ENCODE results near the gene DSCAM.

DNA sequence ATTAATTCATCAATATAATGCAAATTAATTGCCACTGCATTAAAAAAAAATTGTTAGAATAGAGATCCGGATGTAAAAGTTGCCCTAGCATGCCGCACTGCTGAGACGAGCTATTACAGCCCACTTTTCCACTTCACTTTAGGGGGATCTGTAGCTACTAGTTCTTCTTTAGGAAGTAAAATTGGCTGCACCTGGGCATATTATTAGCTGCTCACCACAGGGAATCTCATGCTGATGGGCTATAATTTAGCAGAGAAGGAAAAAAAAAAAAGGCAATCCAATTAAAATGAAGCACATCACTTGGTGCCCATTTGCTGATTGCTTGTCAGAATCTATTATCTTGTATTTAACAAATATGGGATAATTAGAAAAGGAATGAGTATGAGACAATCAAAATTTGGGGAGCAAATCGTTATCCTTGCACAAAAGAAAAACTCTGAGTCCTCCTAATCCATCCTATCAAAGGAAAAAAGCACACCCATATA, 233.4 kb downstream of the DSCAM start:
- TF ChIP-seq, protein P1, sequence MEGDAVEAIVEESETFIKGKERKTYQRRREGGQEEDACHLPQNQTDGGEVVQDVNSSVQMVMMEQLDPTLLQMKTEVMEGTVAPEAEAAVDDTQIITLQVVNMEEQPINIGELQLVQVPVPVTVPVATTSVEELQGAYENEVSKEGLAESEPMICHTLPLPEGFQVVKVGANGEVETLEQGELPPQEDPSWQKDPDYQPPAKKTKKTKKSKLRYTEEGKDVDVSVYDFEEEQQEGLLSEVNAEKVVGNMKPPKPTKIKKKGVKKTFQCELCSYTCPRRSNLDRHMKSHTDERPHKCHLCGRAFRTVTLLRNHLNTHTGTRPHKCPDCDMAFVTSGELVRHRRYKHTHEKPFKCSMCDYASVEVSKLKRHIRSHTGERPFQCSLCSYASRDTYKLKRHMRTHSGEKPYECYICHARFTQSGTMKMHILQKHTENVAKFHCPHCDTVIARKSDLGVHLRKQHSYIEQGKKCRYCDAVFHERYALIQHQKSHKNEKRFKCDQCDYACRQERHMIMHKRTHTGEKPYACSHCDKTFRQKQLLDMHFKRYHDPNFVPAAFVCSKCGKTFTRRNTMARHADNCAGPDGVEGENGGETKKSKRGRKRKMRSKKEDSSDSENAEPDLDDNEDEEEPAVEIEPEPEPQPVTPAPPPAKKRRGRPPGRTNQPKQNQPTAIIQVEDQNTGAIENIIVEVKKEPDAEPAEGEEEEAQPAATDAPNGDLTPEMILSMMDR (IDR thresholded peaks at IDR 0.05; ENCODE audit: insufficient read depth, low read length): no peak
- no peak for TF ChIP-seq POLR2AphosphoS5 (IDR thresholded peaks at IDR 0.05; ENCODE audit: low read depth)
- TF ChIP-seq, protein P2, sequence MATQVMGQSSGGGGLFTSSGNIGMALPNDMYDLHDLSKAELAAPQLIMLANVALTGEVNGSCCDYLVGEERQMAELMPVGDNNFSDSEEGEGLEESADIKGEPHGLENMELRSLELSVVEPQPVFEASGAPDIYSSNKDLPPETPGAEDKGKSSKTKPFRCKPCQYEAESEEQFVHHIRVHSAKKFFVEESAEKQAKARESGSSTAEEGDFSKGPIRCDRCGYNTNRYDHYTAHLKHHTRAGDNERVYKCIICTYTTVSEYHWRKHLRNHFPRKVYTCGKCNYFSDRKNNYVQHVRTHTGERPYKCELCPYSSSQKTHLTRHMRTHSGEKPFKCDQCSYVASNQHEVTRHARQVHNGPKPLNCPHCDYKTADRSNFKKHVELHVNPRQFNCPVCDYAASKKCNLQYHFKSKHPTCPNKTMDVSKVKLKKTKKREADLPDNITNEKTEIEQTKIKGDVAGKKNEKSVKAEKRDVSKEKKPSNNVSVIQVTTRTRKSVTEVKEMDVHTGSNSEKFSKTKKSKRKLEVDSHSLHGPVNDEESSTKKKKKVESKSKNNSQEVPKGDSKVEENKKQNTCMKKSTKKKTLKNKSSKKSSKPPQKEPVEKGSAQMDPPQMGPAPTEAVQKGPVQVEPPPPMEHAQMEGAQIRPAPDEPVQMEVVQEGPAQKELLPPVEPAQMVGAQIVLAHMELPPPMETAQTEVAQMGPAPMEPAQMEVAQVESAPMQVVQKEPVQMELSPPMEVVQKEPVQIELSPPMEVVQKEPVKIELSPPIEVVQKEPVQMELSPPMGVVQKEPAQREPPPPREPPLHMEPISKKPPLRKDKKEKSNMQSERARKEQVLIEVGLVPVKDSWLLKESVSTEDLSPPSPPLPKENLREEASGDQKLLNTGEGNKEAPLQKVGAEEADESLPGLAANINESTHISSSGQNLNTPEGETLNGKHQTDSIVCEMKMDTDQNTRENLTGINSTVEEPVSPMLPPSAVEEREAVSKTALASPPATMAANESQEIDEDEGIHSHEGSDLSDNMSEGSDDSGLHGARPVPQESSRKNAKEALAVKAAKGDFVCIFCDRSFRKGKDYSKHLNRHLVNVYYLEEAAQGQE (IDR thresholded peaks at IDR 0.05; ENCODE audit: insufficient replicate concordance, low read depth): no peak
